GM04503 (cell line): ENCODE data around the gene JPT2.
"Not testable (repeated sequence)": the region's sequence is repeated elsewhere in the genome, so short reads cannot be mapped to it uniquely, and the experiment has no call there.

Experiments
- DNase-seq: peaks from one replicate; pipeline ENCODE4 v3.0.0-alpha.2; 2012; ENCODE audit warnings: low read depth

The JPT2 gene

DNA sequence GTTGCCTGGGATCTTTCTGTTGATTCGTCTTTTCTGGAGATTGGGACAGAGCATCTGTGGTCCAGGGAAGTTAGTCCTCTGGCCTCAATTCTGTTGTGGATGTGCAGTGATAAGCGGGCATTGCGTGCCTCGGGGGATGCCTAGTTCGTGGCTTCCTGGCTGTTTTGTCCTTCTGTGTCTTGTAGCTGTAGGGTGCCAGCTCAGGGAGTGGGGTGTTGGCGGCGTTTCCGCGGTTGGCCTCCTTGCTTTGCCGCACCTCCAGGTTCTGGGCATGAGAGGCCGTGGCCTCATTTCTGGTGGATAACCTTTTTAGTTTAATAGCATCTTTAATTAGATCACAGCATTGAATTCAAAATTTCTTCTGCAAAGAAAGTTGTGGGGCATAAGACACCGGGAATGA, 1.4 kb upstream of the JPT2 start:
- DNase-seq = no peak

DNA sequence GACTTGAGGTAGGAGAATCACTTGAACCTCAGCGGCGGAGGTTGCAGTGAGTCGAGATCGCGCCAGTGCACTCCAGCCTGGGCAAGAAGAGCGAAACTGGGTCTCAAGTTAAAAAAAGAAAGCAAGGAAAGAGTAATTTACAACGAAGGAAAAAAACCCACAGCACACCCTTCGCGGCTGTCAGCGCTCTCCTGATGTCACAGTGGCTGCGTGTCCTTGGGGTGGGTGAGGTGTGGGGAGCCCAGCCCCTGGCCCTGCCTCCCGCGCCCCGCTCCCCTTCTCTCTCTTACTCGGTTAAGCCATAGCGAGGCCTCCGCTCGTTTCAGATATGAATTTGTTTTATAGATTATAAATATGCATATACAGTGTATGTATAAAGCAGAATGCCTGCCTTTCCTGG, 740 bp upstream of the JPT2 start:
- DNase-seq = no peak

DNA sequence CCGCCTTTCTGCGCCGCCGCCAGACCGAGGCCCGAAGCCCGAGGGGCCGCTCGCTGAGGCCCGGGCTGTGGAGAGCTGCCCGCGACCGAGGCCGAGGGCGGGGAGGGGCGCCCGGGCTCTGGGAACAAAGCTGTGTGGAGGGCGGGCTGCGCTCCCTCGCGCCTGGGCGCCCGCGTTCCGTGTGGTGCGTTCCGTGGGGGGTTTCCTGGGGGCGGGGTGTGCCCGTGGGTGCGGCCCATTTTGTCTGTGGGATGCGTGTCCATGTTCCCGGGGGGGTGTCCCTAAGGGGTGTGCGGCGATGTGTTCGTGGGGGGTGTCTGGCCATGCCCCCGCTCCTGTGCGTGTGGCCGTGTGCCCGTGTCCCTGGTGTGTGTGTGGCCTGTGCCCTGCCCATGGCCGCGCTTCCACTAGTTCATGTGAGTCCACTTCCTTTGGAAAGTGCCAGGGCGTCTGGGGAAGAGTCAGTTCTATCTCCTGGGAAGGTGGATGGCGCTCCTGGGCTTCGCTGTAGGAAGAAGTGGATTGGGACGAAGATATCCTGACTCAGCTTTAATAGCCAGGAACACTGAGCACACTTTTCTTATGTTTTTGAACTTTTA, 520 bp downstream of the JPT2 start:
- no peak for DNase-seq

DNA sequence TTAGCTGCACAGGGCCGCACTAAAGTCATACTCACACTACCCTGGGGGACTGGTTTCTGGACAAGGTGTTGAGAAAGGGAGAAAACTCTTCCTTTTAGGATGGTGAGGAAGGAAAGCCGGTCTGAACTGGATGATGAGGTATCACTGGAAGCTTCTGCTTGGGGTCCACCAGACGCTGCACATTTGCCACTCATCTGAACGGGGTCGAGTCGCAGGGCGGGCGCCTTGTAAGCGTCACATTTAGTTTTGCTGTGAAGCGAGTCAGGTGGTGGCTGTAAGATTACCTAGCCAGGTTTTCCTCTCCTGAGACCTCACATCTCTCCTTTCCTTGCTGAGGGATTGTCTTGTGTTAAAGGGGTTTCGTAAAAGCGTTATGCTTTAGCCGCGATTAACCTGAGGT, 2.3 kb downstream of the JPT2 start:
- DNase-seq = no peak

DNA sequence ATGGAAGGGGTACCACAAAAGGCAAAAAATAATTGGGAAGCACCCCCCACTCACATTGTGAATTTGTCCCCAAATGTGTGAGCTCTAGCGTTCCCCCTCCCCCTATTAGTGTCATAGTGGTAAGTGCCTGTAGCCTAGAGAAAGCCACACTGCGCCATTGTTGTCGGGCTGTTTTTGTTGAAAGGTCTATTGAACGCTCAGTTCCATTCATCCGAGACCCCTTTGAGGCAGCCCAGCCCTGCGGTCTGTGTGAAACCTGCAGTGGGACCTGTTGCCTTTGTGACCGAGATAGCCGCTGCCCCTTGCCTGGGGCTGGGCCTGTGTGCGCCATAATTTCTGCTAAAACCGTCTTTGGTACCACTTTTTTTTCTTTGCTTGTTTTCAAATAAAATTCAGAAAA, 3.0 kb downstream of the JPT2 start:
- no peak for DNase-seq

- no peak for DNase-seq
Observed at GRCh38 chr16:1687427-1688316, 9.6 kb downstream of the JPT2 start.

- no peak for DNase-seq
Observed at GRCh38 chr16:1688807-1689560, 10.9 kb downstream of the JPT2 start.

- DNase-seq = no peak
Observed at GRCh38 chr16:1689853-1690252, 11.8 kb downstream of the JPT2 start.

DNA sequence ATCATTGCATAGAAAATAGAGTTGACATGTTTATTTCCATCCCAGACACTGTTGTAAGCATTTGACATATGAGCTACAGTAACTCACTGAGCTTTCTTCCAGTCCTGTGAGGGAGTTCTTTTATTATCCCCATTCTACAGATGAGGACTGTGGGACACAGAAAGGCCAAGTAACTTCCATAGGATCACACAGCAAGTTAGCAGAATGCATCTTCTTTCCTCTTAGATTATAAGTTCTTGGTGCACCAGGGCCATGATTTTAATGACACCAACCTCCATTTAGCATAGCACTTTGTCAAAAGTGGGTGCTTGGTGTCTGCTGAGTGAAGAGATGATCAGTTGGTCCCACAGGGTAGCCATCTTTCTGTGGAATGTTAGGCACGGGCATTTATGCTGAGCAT, 12.7 kb downstream of the JPT2 start:
- no peak for DNase-seq

- no peak for DNase-seq
Observed at GRCh38 chr16:1691276-1691675, 13.2 kb downstream of the JPT2 start.

DNA sequence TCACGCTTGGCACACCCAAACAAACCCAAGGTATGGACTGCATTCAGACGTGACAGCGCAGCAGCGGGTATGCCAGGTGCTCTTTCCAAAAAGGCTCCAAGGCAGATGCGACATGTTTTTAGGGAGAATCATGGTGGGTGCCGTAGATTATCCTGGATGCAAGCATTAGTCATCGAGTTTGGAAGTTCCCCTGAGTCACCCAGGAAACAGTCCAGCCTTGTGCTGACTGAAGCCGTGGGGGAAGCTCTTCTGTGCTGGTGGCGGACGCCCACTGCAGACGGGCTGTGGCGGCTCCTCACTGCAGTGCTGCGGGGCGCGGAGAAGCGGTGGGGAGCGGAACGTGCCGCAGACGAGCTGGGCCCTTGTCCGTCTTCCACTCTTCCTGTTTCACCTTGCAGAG, 13.9 kb downstream of the JPT2 start:
- no peak for DNase-seq

- DNase-seq = no peak
Observed at GRCh38 chr16:1696863-1697262, 18.8 kb downstream of the JPT2 start.

- DNase-seq = no peak
Observed at GRCh38 chr16:1698680-1699079, 20.6 kb downstream of the JPT2 start.

GRCh38 chr16:1700246-1700645, 22.2 kb downstream of the JPT2 start:
- no peak for DNase-seq

DNA sequence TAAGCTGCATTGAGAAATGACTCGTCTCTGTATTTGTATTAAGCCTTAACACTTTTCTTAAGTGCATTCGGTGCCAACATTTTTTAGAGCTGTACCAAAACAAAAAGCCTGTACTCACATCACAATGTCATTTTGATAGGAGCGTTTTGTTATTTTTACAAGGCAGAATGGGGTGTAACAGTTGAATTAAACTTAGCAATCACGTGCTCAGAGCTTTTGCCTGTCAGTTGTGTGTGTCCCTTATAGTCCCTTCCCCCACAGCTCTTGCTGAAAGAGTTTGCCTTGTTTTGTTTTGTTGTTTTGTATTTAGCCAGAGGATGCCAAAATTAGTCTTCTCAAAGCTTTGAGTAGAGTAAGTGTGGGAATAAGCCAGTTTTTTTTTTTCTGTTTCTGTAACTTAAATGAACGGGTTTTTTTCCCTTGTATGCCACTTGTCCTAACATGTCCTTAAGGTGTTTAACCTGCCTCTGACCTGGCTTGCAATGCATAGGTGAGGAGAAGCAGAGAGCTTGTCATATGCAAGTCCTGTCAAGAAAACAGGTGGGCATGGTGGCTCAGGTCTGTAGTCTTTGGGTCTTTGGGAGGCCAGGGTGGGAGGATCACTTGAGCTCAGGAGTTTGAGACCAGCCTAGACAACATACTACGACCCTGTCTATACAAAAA, 23.3 kb downstream of the JPT2 start:
- no peak for DNase-seq

DNA sequence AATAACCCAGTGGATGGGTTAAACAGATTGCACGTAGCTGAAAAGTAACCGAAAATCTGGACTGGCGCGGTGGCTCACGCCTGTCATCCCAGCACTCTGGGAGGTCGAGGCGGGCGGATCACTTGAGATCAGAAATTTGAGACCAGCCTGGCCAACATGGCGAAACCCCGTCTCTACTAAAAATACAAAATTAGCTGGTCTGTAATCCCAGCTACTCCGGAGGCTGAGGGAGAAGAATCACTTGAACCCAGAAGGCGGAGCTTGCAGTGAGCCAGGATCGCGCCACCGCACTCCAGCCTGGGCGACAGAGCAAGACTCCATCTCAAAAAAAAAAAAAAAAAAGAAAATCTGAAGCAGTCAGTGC, 27.2 kb downstream of the JPT2 start:
- DNase-seq = not testable (repeated sequence)

GRCh38 chr16:1705688-1706385, 27.8 kb downstream of the JPT2 start, which contains the start of gene MAPK8IP3:
Gene MAPK8IP3 (plus strand): TSS chr16:1706195. CDS start chr16:1706340, 145 bp downstream.
- DNase-seq = no peak

DNA sequence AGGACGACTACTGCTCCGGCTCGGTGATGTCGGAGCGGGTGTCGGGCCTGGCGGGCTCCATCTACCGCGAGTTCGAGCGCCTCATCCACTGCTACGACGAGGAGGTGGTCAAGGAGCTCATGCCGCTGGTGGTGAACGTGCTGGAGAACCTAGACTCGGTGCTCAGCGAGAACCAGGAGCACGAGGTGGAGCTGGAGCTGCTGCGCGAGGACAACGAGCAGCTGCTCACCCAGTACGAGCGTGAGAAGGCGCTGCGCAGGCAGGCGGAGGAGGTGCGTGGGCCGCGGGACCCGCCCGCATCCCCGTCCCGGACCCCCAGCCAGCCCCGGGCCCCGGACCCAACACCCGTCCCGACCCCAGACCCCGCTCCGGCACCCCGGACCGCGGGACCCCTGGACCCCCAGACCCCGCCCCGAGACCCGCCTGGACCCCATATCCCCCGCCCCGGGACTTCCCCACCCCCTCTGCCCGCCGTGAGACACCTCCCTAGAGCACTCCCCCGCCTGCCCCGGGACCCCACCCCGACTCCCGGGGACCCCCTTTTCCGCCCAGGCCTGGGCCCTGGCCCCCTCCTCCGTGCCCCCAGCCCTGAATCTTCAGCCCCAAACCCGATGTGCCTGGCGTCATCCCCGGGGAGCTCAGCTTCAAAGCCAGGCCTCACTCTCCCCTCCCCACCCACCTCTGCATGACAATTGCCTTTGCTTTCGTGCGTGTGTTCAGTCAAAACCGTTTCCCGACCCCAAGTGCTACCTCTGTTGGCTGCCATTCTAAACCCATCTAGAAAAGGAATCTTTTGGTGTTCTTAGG, 28.5 kb downstream of the JPT2 start:
- DNase-seq = no peak

DNA sequence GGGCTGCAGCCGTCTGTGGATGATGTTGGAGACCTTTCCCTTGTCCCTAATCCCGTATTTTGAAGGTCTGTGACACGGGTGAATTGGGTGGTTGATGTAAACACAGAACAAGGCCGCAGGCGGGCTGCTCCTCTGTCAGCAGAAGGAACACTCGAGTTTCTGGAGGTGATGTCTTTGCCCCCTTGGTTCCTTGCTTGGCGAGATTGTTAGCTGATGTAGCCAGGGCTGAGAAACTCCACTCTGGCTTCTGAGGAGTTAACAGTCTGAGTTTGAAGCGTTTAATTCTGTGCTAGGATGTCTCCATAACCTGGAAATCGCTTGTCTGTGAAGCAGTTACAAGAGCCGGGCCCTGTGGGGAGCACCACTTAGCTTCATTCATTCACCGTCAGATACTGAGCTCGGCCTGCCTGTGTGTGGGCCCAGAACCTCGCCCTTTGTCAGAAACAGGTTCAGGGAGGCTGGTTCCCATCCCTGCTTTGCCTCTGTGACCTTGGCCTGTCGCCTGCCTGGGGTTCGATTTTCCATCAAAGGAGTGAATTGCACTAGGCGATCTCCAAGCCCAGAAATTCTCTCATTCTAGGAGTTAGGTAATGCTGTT, 29.2 kb downstream of the JPT2 start:
- no peak for DNase-seq

DNA sequence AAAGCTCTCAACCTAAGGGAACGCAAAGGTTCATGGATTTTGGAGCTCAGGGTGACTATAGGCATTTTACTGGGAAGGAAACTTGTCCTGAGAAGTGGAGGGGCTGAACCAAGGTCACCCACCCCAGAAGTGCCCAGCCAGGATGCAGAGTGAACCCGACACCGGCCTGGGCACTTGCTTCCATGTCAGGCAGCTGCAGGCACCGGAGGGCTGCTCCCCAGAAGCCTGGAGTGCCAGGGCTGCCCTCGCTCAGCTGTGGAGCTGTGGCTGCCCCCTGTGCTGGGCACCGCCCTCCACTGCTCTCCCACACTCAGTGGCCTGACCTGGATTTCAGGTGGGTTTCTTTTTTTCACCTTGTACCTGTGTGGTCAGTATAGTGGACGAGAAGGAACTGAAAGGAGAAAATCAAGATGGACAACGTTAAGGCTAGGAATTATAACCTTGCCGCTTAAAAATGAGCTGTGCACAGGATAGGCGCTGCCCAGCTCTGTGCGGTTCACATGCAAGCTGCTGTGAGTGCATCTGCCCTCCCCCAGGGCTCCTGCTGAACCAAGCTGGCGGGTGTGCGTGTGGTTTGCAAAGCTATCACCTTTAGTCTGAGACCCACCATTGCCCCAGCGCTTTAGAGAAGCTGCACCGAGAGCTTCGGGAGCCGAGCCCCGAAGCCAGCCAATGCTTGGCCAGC, 30.1 kb downstream of the JPT2 start:
- no peak for DNase-seq
